WTC11 (cell line): ENCODE results near the gene RTBDN. TPM values are rescaled to one million over a fixed set of nuclear protein-coding genes. Genes with fewer than 3 reads are reported as not detected.
A peak's percentile ranks its signal among the peaks of the same experiment; 100 is the strongest.

Source experiments
- ATF6 ChIP-seq: sonication (generic); formaldehyde crosslinking; IDR thresholded peaks from 2 replicates; pipeline ENCODE4 v1.8.1; 2023; ENCODE audit warnings: mild to moderate bottlenecking, missing genetic modification reagents
- CBFB ChIP-seq: sonication (generic); formaldehyde crosslinking; IDR thresholded peaks from 2 replicates; pipeline ENCODE4 v1.8.1; 2022; ENCODE audit warnings: mild to moderate bottlenecking, low read depth, missing genetic modification reagents
- CREM ChIP-seq: sonication (generic); formaldehyde crosslinking; IDR thresholded peaks from 2 replicates; pipeline ENCODE4 v1.8.1; 2022; ENCODE audit warnings: mild to moderate bottlenecking, missing genetic modification reagents, moderate library complexity
- E2F1 ChIP-seq: sonication (generic); formaldehyde crosslinking; IDR thresholded peaks from 2 replicates; pipeline ENCODE4 v1.8.0; 2022; ENCODE audit warnings: mild to moderate bottlenecking, missing genetic modification reagents
- ETV6 ChIP-seq: sonication (generic); formaldehyde crosslinking; IDR thresholded peaks from 2 replicates; pipeline ENCODE4 v1.8.1; 2022; ENCODE audit warnings: mild to moderate bottlenecking, missing genetic modification reagents
- FOXP1 ChIP-seq: sonication (generic); formaldehyde crosslinking; IDR thresholded peaks from 2 replicates; pipeline ENCODE4 v1.8.0; 2022; ENCODE audit warnings: missing genetic modification reagents, mild to moderate bottlenecking, moderate library complexity, borderline replicate concordance
- GTF2I ChIP-seq: fragments of 250-450 bp; sonication (Bioruptor Pico); conservative IDR thresholded peaks from 2 replicates; pipeline ENCODE4 v1.4.0; 2021; ENCODE audit warnings: mild to moderate bottlenecking
- HMGA2 ChIP-seq: fragments of 250-450 bp; sonication (Bioruptor Pico); IDR thresholded peaks from 2 replicates; pipeline ENCODE4 v1.4.0; 2021; ENCODE audit warnings: mild to moderate bottlenecking, moderate library complexity
- JAZF1 ChIP-seq: fragments of 250-450 bp; sonication (Bioruptor Pico); IDR thresholded peaks from 2 replicates; pipeline ENCODE4 v1.9.0; 2021; ENCODE audit warnings: moderate library complexity, mild to moderate bottlenecking, inconsistent platforms
- JUN ChIP-seq: sonication (generic); formaldehyde crosslinking; IDR thresholded peaks from 2 replicates; pipeline ENCODE4 v1.8.0; 2023; ENCODE audit warnings: mild to moderate bottlenecking, missing genetic modification reagents
- MLX ChIP-seq: sonication (generic); formaldehyde crosslinking; IDR thresholded peaks from 2 replicates; pipeline ENCODE4 v1.8.1; 2023; ENCODE audit warnings: mild to moderate bottlenecking, missing genetic modification reagents, moderate library complexity
- NR2C2 ChIP-seq: sonication (generic); formaldehyde crosslinking; IDR thresholded peaks from 2 replicates; pipeline ENCODE4 v1.8.0; 2022; ENCODE audit warnings: mild to moderate bottlenecking, missing genetic modification reagents
- RELA ChIP-seq: sonication (generic); formaldehyde crosslinking; IDR thresholded peaks from 2 replicates; pipeline ENCODE4 v1.8.1; 2022; ENCODE audit warnings: missing genetic modification reagents, mild to moderate bottlenecking, borderline replicate concordance
- RORB ChIP-seq: fragments of 250-450 bp; sonication (Bioruptor Pico); IDR thresholded peaks from 2 replicates; pipeline ENCODE4 v1.9.0; 2021; ENCODE audit warnings: mild to moderate bottlenecking
- SMAD3 ChIP-seq: sonication (generic); formaldehyde crosslinking; IDR thresholded peaks from 2 replicates; pipeline ENCODE4 v1.8.0; 2022; ENCODE audit warnings: missing genetic modification reagents, mild to moderate bottlenecking, borderline replicate concordance
- SMAD4 ChIP-seq: sonication (generic); formaldehyde crosslinking; IDR thresholded peaks from 2 replicates; pipeline ENCODE4 v1.8.0; 2022; ENCODE audit warnings: mild to moderate bottlenecking, missing genetic modification reagents
- SOX15 ChIP-seq: fragments of 250-450 bp; sonication (Bioruptor Pico); IDR thresholded peaks from 2 replicates; pipeline ENCODE4 v1.9.0; 2021; ENCODE audit warnings: mild to moderate bottlenecking
- TEAD4 ChIP-seq: sonication (generic); formaldehyde crosslinking; IDR thresholded peaks from 2 replicates; pipeline ENCODE4 v1.8.0; 2022; ENCODE audit warnings: mild to moderate bottlenecking, missing genetic modification reagents
- ZNF121 ChIP-seq: sonication (generic); formaldehyde crosslinking; IDR thresholded peaks from 2 replicates; pipeline ENCODE4 v1.8.0; 2023; ENCODE audit warnings: missing genetic modification reagents
- total RNA-seq: library from RNA; stranded (reverse); gene quantifications from 3 replicates; pipeline ENCODE4 v1.2.3, GENCODE V29; 2021
- TF ChIP-seq, protein P1 (sequence below): sonication (generic); formaldehyde crosslinking; IDR thresholded peaks from 2 replicates; pipeline ENCODE4 v1.8.1; 2022; ENCODE audit warnings: mild to moderate bottlenecking, moderate library complexity, missing genetic modification reagents
- TF ChIP-seq, protein P2 (sequence below): sonication (generic); formaldehyde crosslinking; IDR thresholded peaks from 2 replicates; pipeline ENCODE4 v1.8.0; 2022; ENCODE audit warnings: mild to moderate bottlenecking, missing genetic modification reagents
- TF ChIP-seq, protein P3 (sequence below): sonication (generic); formaldehyde crosslinking; IDR thresholded peaks from 2 replicates; pipeline ENCODE4 v1.8.0; 2022; ENCODE audit warnings: missing genetic modification reagents
- TF ChIP-seq, protein P4 (sequence below): sonication (generic); formaldehyde crosslinking; IDR thresholded peaks from 2 replicates; pipeline ENCODE4 v1.8.0; 2023; ENCODE audit warnings: missing genetic modification reagents, mild to moderate bottlenecking, borderline replicate concordance
- TF ChIP-seq, protein P5 (sequence below): fragments of 250-450 bp; sonication (Bioruptor Pico); conservative IDR thresholded peaks from 2 replicates; pipeline ENCODE4 v1.9.0; 2021; ENCODE audit warnings: mild to moderate bottlenecking

RTBDN gene
- total RNA-seq, 1 experiment from 2014 or later: 2.4 TPM

- TF ChIP-seq SOX15 (CRISPR knock-in tag): no peak
- 0 out of 2 replicates have a peak, but pooled peaks have one; percentile 23 for TF ChIP-seq JUN
- TF ChIP-seq, protein P1, sequence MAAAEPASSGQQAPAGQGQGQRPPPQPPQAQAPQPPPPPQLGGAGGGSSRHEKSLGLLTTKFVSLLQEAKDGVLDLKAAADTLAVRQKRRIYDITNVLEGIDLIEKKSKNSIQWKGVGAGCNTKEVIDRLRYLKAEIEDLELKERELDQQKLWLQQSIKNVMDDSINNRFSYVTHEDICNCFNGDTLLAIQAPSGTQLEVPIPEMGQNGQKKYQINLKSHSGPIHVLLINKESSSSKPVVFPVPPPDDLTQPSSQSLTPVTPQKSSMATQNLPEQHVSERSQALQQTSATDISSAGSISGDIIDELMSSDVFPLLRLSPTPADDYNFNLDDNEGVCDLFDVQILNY (CRISPR knock-in tag): no peak
- no peak for TF ChIP-seq SMAD4 (CRISPR knock-in tag)
- no peak for TF ChIP-seq TEAD4 (CRISPR knock-in tag)
- no peak; the same call in 1 of the 2 replicates for TF ChIP-seq ETV6 (CRISPR knock-in tag)
- TF ChIP-seq MLX (CRISPR knock-in tag): no peak
- no peak for TF ChIP-seq CBFB (CRISPR knock-in tag)
- no peak for TF ChIP-seq ATF6
- TF ChIP-seq, protein P2, sequence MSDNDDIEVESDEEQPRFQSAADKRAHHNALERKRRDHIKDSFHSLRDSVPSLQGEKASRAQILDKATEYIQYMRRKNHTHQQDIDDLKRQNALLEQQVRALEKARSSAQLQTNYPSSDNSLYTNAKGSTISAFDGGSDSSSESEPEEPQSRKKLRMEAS (CRISPR knock-in tag): peak; percentile 87
- no peak for TF ChIP-seq HMGA2 (CRISPR knock-in tag)
- no peak for TF ChIP-seq NR2C2
- no peak for TF ChIP-seq E2F1
- TF ChIP-seq, protein P3, sequence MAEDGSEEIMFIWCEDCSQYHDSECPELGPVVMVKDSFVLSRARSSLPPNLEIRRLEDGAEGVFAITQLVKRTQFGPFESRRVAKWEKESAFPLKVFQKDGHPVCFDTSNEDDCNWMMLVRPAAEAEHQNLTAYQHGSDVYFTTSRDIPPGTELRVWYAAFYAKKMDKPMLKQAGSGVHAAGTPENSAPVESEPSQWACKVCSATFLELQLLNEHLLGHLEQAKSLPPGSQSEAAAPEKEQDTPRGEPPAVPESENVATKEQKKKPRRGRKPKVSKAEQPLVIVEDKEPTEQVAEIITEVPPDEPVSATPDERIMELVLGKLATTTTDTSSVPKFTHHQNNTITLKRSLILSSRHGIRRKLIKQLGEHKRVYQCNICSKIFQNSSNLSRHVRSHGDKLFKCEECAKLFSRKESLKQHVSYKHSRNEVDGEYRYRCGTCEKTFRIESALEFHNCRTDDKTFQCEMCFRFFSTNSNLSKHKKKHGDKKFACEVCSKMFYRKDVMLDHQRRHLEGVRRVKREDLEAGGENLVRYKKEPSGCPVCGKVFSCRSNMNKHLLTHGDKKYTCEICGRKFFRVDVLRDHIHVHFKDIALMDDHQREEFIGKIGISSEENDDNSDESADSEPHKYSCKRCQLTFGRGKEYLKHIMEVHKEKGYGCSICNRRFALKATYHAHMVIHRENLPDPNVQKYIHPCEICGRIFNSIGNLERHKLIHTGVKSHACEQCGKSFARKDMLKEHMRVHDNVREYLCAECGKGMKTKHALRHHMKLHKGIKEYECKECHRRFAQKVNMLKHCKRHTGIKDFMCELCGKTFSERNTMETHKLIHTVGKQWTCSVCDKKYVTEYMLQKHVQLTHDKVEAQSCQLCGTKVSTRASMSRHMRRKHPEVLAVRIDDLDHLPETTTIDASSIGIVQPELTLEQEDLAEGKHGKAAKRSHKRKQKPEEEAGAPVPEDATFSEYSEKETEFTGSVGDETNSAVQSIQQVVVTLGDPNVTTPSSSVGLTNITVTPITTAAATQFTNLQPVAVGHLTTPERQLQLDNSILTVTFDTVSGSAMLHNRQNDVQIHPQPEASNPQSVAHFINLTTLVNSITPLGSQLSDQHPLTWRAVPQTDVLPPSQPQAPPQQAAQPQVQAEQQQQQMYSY (CRISPR knock-in tag): no peak
- no peak for TF ChIP-seq GTF2I
- TF ChIP-seq, protein P4, sequence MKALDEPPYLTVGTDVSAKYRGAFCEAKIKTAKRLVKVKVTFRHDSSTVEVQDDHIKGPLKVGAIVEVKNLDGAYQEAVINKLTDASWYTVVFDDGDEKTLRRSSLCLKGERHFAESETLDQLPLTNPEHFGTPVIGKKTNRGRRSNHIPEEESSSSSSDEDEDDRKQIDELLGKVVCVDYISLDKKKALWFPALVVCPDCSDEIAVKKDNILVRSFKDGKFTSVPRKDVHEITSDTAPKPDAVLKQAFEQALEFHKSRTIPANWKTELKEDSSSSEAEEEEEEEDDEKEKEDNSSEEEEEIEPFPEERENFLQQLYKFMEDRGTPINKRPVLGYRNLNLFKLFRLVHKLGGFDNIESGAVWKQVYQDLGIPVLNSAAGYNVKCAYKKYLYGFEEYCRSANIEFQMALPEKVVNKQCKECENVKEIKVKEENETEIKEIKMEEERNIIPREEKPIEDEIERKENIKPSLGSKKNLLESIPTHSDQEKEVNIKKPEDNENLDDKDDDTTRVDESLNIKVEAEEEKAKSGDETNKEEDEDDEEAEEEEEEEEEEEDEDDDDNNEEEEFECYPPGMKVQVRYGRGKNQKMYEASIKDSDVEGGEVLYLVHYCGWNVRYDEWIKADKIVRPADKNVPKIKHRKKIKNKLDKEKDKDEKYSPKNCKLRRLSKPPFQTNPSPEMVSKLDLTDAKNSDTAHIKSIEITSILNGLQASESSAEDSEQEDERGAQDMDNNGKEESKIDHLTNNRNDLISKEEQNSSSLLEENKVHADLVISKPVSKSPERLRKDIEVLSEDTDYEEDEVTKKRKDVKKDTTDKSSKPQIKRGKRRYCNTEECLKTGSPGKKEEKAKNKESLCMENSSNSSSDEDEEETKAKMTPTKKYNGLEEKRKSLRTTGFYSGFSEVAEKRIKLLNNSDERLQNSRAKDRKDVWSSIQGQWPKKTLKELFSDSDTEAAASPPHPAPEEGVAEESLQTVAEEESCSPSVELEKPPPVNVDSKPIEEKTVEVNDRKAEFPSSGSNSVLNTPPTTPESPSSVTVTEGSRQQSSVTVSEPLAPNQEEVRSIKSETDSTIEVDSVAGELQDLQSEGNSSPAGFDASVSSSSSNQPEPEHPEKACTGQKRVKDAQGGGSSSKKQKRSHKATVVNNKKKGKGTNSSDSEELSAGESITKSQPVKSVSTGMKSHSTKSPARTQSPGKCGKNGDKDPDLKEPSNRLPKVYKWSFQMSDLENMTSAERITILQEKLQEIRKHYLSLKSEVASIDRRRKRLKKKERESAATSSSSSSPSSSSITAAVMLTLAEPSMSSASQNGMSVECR (CRISPR knock-in tag): peak; percentile 73; the same call in 1 of the 2 replicates
- no peak; the same call in 1 of the 2 replicates for TF ChIP-seq FOXP1 (CRISPR knock-in tag)
- no peak for TF ChIP-seq RORB (CRISPR knock-in tag)
- TF ChIP-seq JAZF1: no peak
- TF ChIP-seq ZNF121 (CRISPR knock-in tag): no peak
- TF ChIP-seq, protein P5, sequence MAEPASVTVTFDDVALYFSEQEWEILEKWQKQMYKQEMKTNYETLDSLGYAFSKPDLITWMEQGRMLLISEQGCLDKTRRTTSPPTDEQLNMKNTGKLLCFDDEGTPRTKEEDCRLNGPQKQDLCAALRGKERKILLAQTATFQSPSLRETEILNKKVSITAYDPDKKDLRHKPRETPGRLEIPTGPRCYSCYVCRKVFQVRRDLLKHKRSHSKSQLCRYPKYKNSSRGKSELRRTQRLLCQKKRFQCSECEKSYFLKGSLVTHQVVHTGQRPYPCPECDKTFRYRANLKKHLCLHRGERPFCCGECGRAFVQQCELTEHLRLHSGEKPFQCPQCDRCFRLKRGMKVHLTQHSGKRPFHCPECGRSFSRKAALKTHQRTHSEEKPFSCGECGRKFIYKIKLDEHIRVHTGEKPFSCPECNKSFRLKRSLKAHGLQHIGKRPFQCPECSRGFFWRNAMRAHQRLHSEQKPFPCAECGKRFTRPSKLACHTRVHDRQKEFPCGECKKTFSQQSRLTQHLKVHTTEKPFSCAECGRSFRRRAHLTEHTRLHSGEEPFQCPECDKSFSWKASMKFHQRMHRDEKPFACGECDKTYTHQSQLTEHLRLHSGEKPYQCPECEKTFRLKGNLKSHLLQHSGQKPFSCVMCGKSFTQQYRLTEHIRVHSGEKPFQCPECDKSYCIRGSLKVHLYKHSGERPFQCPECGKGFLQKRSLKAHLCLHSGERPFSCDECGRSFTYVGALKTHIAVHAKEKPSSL (CRISPR knock-in tag): no peak
- TF ChIP-seq CREM (CRISPR knock-in tag): no peak
- peak; percentile 67; the same call in 1 of the 2 replicates for TF ChIP-seq SMAD3
- TF ChIP-seq RELA (CRISPR knock-in tag): peak; percentile 53
Observed at GRCh38 chr19:12792051-12792852, 42.1 kb downstream of the RTBDN start (continued).
